Ovary (tissue), 3 donors: ENCODE measurements around the gene MAST1.

ENCODE experiments used
- POLR2A ChIP-seq: fragments of 450-650 bp; IDR thresholded peaks from one replicate; pipeline ENCODE4 v1.6.1; 2017; ENCODE audit warnings: antibody characterized with exemption, mild to moderate bottlenecking, moderate library complexity
- TF ChIP-seq, protein P1 (sequence below), 3 donors: fragments of 450-650 bp in 2 of 3; fragments of 200-600 bp in 1 of 3; IDR thresholded peaks; one replicate each; pipeline versions ENCODE4 v1.5.1 to v1.8.0; 2016 to 2022; ENCODE audit warnings: antibody characterized with exemption in 3 of 3, mild to moderate bottlenecking in 1 of 3
- donor health status: DM: no; HTN: no; CAD: no.

DNA sequence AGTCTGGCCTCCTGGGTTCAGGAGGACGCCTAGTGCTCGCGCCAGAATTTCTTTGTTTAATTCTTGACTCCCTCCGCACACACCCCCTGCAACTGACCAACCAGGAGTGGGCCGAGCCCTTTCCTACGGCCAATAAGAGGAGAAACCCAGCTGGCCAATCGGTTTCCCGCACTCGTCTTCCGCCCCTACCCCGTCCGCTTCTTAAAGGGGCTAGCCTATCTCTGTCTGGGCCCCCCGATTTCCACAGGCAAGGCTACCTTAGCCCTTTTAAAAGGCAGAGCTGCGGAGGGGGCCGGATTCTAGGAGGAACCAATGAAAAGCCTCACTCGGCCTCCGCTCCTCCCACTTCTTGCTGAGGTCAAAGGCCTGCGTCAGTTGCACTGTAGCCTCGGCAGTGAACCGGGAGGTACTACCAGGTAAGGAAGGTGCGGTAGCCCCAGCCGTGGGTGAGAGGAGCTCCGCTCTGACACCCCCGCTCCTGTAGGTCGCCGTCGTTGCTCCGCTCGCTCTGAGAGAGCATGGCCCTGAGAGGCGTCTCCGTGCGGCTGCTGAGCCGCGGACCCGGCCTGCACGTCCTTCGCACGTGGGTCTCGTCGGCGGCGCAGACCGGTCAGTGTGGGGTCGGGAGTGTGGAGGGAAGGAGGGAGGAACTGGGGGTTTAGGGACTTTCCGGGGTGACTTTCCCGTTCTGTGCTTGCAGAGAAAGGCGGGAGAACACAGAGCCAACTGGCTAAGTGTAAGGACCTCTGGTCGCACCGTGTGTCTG, 52.7 kb downstream of the MAST1 start, which contains the start of gene GCDH:
- TF ChIP-seq, protein P1, sequence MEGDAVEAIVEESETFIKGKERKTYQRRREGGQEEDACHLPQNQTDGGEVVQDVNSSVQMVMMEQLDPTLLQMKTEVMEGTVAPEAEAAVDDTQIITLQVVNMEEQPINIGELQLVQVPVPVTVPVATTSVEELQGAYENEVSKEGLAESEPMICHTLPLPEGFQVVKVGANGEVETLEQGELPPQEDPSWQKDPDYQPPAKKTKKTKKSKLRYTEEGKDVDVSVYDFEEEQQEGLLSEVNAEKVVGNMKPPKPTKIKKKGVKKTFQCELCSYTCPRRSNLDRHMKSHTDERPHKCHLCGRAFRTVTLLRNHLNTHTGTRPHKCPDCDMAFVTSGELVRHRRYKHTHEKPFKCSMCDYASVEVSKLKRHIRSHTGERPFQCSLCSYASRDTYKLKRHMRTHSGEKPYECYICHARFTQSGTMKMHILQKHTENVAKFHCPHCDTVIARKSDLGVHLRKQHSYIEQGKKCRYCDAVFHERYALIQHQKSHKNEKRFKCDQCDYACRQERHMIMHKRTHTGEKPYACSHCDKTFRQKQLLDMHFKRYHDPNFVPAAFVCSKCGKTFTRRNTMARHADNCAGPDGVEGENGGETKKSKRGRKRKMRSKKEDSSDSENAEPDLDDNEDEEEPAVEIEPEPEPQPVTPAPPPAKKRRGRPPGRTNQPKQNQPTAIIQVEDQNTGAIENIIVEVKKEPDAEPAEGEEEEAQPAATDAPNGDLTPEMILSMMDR (IDR thresholded peaks at IDR 0.05), result no peak
- TF ChIP-seq POLR2A, result peak; percentile 58
